ENCODE results near the gene SAMD10.

The SAMD10 gene

DNA sequence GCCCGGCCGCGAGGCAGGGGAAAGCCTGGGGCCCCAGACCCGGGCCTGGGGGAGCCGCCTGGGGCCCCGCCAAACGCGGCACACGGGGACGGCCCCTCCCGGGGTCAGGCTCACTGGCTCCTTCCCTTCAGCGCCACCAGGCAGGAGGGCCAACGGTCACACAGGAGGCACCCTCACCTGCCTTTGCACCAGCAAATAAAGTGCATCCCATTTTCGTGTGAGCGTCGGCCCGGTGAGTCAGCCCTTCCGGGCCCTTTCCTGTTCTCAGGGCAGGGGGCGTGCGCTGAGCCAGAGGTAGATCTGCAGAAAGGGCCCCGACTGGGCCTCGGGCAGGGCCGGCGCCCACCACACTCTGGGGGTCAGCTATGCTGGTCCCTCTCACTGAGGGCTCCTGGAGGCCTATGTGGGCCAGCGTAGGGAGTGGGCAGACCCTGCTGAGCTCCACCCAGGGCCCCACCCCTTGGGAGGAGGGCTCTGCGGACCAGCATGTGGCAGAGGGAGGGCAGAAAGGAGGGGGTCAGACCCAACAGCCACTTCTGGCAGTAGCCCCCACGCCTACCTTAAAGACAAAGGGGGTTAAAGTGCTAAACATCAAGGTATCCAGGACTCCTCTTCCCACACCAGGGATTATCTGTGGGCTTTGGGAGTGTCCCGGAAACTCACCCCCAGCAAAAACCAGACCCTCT, 22.3 kb downstream of the SAMD10 start:
- Histone ChIP-seq H3K9ac (ENCODE audit: low read depth, low read length) (peak overlapping the region; percentile 60), H3K9me3 (ENCODE audit: control insufficient read depth, insufficient read depth, low read length) (no peaks in the 10 kb centered on the region), H3K36me3 (ENCODE audit: control insufficient read depth, insufficient read depth, low read length) (peaks cover 21% of the 10 kb centered on the region), H3K27me3 (ENCODE audit: control insufficient read depth, insufficient read depth, low read length) (no peaks in the 10 kb centered on the region), H3K4me1 (ENCODE audit: control insufficient read depth, insufficient read depth, low read length) (peaks cover 12% of the 10 kb centered on the region), H3K4me3 (ENCODE audit: low read depth, low read length) (peak overlapping the region; percentile 64)

DNA sequence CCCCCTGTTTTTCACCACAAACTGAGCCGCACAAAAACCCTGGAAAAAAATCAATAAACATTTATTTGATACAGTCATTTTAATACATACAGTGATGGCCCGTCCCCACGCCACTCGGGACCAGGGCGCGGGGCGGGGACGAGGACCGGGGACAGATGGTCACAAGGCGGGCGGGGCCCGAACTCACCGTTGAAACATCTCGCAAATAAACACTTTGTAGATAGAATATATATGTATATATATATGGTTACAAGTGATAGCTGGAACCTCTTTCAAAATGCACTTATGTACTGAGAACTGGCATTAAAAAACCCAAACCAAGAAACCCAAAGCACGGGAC, 22.8 kb downstream of the SAMD10 start:
- Histone ChIP-seq H3K9me3 (ENCODE audit: control insufficient read depth, insufficient read depth, low read length) (no peaks in the 10 kb centered on the region), H3K27me3 (ENCODE audit: control insufficient read depth, insufficient read depth, low read length) (no peaks in the 10 kb centered on the region), H3K9ac (ENCODE audit: low read depth, low read length) (peak overlapping the region; percentile 60), H3K36me3 (ENCODE audit: control insufficient read depth, insufficient read depth, low read length) (peaks cover 16% of the 10 kb centered on the region), H3K4me3 (ENCODE audit: low read depth, low read length) (peak overlapping the region; percentile 64), H3K4me1 (ENCODE audit: control insufficient read depth, insufficient read depth, low read length) (peaks cover 12% of the 10 kb centered on the region)

GRCh38 chr20:63955827-63956663, 23.4 kb downstream of the SAMD10 start, which contains the start of gene UCKL1:
Gene UCKL1, minus strand, starts transcription at chr20:63956416. Its CDS starts 44 bp downstream, at chr20:63956372.
- peaks cover 12% of the 10 kb centered on the region for H3K4me1 ChIP-seq (ENCODE audit: control insufficient read depth, insufficient read depth, low read length)
- H3K9ac ChIP-seq (ENCODE audit: low read depth, low read length): peak within 1 kb of the TSS; percentile 85
- H3K9me3 ChIP-seq (ENCODE audit: control insufficient read depth, insufficient read depth, low read length): no peaks in the 10 kb centered on the region
- no peaks in the 10 kb centered on the region for H3K27me3 ChIP-seq (ENCODE audit: control insufficient read depth, insufficient read depth, low read length)
- peaks cover 15% of the 10 kb centered on the region for H3K36me3 ChIP-seq (ENCODE audit: control insufficient read depth, insufficient read depth, low read length)
- peak within 1 kb of the TSS; percentile 89 for H3K4me3 ChIP-seq (ENCODE audit: low read depth, low read length)

DNA sequence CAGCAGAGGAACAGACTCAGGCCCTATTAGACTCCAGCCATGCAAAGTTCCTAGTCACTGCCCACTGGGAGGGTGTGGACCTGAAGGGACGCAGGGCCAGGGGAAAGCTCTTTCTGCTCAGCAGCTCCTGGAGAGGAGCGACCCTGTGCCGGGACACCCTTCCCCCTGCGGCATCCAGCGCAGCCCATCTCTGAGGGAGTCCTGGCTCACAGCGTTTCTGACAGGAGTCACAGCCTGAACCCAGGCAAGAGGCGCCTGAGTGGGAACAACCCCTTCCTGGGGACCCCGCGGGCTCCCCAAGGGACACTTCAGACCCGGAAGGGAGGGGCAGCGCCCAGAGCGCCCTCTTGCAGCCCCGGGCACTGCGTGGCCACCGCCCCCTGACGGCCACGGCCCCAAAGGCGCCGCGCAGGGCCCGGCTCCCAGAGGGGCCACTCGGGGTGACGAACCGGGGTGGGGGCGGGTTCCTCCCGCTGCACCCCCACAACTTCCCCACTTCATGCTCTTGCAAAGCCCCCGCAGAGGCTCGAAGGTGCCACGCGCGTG, 24.1 kb downstream of the SAMD10 start:
- H3K9ac ChIP-seq (ENCODE audit: low read depth, low read length): peak overlapping the region; percentile 85
- no peaks in the 10 kb centered on the region for H3K9me3 ChIP-seq (ENCODE audit: control insufficient read depth, insufficient read depth, low read length)
- H3K4me3 ChIP-seq (ENCODE audit: low read depth, low read length): peak overlapping the region; percentile 89
- H3K4me1 ChIP-seq (ENCODE audit: control insufficient read depth, insufficient read depth, low read length): peaks cover 12% of the 10 kb centered on the region
- H3K27me3 ChIP-seq (ENCODE audit: control insufficient read depth, insufficient read depth, low read length): no peaks in the 10 kb centered on the region
- peaks cover 15% of the 10 kb centered on the region for H3K36me3 ChIP-seq (ENCODE audit: control insufficient read depth, insufficient read depth, low read length)

GRCh38 chr20:63953764-63954429, 25.5 kb downstream of the SAMD10 start:
- peaks cover 6% of the 10 kb centered on the region for H3K36me3 ChIP-seq (ENCODE audit: control insufficient read depth, insufficient read depth, low read length)
- H3K4me3 ChIP-seq (ENCODE audit: low read depth, low read length): no peak overlapping the region
- no peak overlapping the region for H3K9ac ChIP-seq (ENCODE audit: low read depth, low read length)
- H3K27me3 ChIP-seq (ENCODE audit: control insufficient read depth, insufficient read depth, low read length): no peaks in the 10 kb centered on the region
- peaks cover 15% of the 10 kb centered on the region for H3K4me1 ChIP-seq (ENCODE audit: control insufficient read depth, insufficient read depth, low read length)
- no peaks in the 10 kb centered on the region for H3K9me3 ChIP-seq (ENCODE audit: control insufficient read depth, insufficient read depth, low read length)

DNA sequence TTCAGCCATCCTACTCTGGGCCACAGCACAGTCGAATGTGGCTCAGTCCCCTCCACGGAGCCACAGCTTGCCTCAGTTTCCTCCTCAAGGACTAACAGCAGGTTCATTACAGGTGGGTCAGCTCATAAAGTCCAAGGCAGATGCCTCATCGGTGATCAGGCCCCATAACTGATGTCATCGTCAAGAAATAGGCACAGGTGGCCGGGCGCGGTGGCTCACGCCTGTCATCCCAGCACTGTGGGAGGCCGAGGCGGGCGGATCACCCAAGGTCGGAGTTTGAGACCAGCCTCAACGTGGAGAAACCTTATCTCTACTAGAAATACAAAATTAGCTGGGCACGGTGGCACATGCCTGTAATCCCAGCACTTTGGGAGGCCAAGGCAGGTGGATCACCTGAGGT, 26.7 kb downstream of the SAMD10 start:
- H3K9ac ChIP-seq (ENCODE audit: low read depth, low read length): no peak overlapping the region

DNA sequence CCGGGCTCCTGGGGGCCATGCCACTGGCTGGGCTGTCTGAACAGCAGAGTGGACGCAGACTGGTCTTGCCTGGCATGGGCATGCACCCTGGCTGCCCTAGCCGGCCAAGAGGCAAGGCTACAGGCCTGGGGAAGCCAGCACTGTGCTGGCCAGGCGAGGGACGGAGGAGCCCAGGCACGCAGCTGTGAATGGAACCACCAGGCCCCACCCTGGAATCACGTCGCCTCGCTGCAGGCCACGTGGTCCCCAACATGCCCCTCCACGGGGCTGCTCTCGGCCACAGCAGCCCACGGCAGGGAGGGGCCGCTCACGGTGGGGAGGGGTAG, 27.3 kb downstream of the SAMD10 start:
- H3K9ac ChIP-seq (ENCODE audit: low read depth, low read length): no peak overlapping the region
- H3K9me3 ChIP-seq (ENCODE audit: control insufficient read depth, insufficient read depth, low read length): no peaks in the 10 kb centered on the region
- H3K27me3 ChIP-seq (ENCODE audit: control insufficient read depth, insufficient read depth, low read length): no peaks in the 10 kb centered on the region
- H3K36me3 ChIP-seq (ENCODE audit: control insufficient read depth, insufficient read depth, low read length): peaks cover 6% of the 10 kb centered on the region
- H3K4me3 ChIP-seq (ENCODE audit: low read depth, low read length): no peak overlapping the region
- peaks cover 13% of the 10 kb centered on the region for H3K4me1 ChIP-seq (ENCODE audit: control insufficient read depth, insufficient read depth, low read length)

More for the DNA sequence above, 26.7 kb downstream of the SAMD10 start:
- Histone ChIP-seq H3K27me3 (ENCODE audit: control insufficient read depth, insufficient read depth, low read length) (no peaks in the 10 kb centered on the region), H3K9me3 (ENCODE audit: control insufficient read depth, insufficient read depth, low read length) (no peaks in the 10 kb centered on the region), H3K36me3 (ENCODE audit: control insufficient read depth, insufficient read depth, low read length) (peaks cover 6% of the 10 kb centered on the region), H3K4me3 (ENCODE audit: low read depth, low read length) (no peak overlapping the region), H3K4me1 (ENCODE audit: control insufficient read depth, insufficient read depth, low read length) (peaks cover 13% of the 10 kb centered on the region)

DNA sequence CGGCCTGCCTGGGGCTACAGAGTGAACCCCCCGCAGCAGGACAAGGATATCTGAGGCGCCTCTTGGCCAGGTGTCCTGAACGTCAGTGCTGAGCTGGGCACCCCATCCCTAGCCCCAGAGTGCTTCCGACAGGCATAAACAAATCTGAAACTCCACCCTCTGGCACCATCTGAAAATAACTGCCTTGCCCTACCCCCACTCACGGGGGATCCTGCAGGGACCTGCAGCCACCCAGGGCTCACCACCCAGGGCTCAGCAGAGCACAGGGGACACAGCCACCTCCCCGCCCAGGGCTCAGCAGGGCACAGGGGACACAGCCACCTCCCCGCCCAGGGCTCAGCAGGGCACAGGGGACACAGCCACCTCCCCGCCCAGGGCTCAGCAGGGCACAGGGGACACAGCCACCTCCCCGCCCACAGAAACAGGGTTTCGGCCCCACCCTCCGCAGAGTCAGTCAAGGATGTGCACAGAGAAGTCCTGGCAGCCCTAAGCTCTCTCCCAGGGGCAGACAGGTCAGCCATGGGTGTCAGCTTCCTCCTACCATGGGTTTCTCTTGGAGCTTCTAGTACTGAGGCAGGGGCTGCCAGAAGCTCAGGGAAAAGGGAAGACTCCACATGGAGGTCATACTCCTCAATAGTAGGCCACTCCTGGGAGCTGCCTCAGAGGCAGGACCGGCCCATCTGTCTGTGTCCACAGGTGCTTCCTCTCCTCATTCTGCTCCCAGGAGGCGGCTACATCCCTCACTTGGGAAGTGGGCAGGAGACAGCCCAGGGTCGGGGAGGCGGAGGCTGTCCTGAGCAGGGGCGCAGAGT, 27.8 kb downstream of the SAMD10 start:
- H3K36me3 ChIP-seq (ENCODE audit: control insufficient read depth, insufficient read depth, low read length): peaks cover 6% of the 10 kb centered on the region
- H3K9ac ChIP-seq (ENCODE audit: low read depth, low read length): no peak overlapping the region
- H3K4me1 ChIP-seq (ENCODE audit: control insufficient read depth, insufficient read depth, low read length): peaks cover 13% of the 10 kb centered on the region
- no peak overlapping the region for H3K4me3 ChIP-seq (ENCODE audit: low read depth, low read length)
- no peaks in the 10 kb centered on the region for H3K9me3 ChIP-seq (ENCODE audit: control insufficient read depth, insufficient read depth, low read length)
- no peaks in the 10 kb centered on the region for H3K27me3 ChIP-seq (ENCODE audit: control insufficient read depth, insufficient read depth, low read length)

DNA sequence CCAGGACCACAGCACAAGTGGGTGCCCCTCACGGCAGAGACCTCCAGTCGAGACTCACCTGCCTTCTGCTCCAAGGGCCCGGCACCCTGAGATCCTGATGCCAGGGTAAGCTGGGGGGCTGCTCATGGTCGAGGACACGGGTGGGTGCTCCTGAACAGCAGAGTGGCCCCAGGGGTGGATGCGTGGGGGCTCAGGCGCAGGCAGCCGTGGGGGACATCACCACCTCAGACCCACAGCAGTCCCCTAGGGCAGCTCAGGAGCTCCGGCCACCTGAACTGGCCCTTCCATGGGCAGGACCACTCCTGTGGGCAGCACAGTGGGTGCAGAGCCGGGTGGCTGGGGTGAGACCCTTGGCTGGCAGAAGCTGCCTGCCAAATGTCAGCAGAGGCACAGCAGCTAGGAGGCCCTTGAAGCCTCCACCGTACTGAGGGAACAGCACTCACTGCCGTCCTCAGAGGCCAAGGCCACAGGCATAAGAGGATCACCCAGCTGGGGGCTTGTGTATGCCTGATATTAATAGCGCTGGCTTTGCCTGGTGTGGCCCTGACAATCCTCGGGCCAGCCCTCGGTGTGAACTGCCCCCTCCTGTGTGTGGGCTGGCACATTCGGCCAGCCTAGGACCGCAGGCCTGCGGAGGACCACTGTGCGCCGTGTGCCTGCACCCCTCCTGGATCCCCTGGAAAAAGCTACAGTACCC, 28.6 kb downstream of the SAMD10 start:
- H3K27me3 ChIP-seq (ENCODE audit: control insufficient read depth, insufficient read depth, low read length): no peaks in the 10 kb centered on the region
- H3K9ac ChIP-seq (ENCODE audit: low read depth, low read length): peak overlapping the region; percentile 26
- H3K36me3 ChIP-seq (ENCODE audit: control insufficient read depth, insufficient read depth, low read length): peaks cover 5% of the 10 kb centered on the region
- peaks cover 13% of the 10 kb centered on the region for H3K4me1 ChIP-seq (ENCODE audit: control insufficient read depth, insufficient read depth, low read length)
- no peak overlapping the region for H3K4me3 ChIP-seq (ENCODE audit: low read depth, low read length)
- H3K9me3 ChIP-seq (ENCODE audit: control insufficient read depth, insufficient read depth, low read length): no peaks in the 10 kb centered on the region

- H3K4me1 ChIP-seq (ENCODE audit: control insufficient read depth, insufficient read depth, low read length): peaks cover 10% of the 10 kb centered on the region
- H3K4me3 ChIP-seq (ENCODE audit: low read depth, low read length): no peak overlapping the region
- no peaks in the 10 kb centered on the region for H3K27me3 ChIP-seq (ENCODE audit: control insufficient read depth, insufficient read depth, low read length)
- H3K9me3 ChIP-seq (ENCODE audit: control insufficient read depth, insufficient read depth, low read length): no peaks in the 10 kb centered on the region
- H3K9ac ChIP-seq (ENCODE audit: low read depth, low read length): no peak overlapping the region
- peaks cover 30% of the 10 kb centered on the region for H3K36me3 ChIP-seq (ENCODE audit: control insufficient read depth, insufficient read depth, low read length)
Measured at GRCh38 chr20:63947638-63948456, 31.6 kb downstream of the SAMD10 start.
